Measurements from ENCODE around the gene NCKAP5. TPM values are rescaled to one million over a fixed set of nuclear protein-coding genes. Genes with fewer than 3 reads are reported as not detected.

NCKAP5 gene
- total RNA-seq, 2 donors from 2014 or later = 0.78 to 2.6 TPM

DNA sequence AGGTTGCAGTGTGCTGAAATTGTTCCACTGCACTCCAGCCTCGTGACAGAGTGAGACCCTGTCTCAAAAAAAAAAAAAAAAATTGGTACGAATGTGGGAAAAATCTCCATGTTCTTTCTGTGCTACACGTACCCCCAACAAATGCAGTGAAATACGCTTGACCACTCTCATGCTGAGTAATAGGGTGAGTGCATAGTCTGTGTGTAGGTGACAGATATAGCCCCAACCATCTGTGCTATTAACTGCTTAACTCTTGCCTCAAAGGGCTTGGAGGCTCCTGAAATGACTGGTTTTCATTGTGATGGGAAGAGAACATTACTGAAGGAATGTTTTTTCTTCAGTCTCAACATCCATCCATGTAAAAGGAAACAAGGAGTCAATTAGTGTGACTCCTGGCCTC is 913.9 kb downstream of the NCKAP5 start:
- Histone ChIP-seq H3K36me3 (replicated peaks in 1 of 2; ENCODE audit: insufficient read depth in 1 of 2, low read depth in 2 of 2) (no peaks in the 10 kb centered on the region), H3K9me3 (no peaks in the 10 kb centered on the region), H3K27me3 (no peaks in the 10 kb centered on the region), H3K4me3 (no peak overlapping the region), H3K27ac (no peak overlapping the region), H3K4me1 (peaks cover 5% of the 10 kb centered on the region)
- DNase-seq (no peak), ATAC-seq (no peak)
- no peak for TF ChIP-seq POLR2A (IDR thresholded peaks at IDR 0.05)
- no peak for TF ChIP-seq CTCF (IDR thresholded peaks at IDR 0.05)
- WGBS, 2 donors = 70 to 91% methylated on average over 4 of the region's 4 CpGs
- intact Hi-C loops (cut with DNase I) = no loop called here

DNA sequence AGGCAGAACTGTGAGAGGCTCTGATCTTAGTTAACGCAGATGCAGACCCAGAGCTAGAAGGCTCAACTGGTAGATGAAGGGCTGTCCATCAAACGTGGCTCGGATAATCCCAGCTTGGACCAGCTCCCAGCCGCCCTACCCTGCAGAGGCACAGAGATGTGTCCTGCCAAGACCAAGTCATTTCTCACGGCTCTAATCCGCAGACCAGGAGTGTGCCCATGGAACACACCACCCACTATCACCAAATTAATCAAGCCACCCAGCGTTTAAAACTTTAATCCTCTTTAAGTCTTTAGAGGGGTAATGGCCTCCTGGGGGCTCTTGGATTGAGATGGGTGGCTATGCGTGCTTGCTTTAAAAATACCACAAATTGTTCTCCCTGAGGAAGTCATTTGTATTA is 915.8 kb downstream of the NCKAP5 start:
- Histone ChIP-seq H3K27me3 (no peaks in the 10 kb centered on the region), H3K9me3 (no peaks in the 10 kb centered on the region), H3K36me3 (replicated peaks in 1 of 2; ENCODE audit: insufficient read depth in 1 of 2, low read depth in 2 of 2) (no peaks in the 10 kb centered on the region), H3K4me3 (no peak overlapping the region), H3K27ac (no peak overlapping the region), H3K4me1 (peaks cover 5% of the 10 kb centered on the region)
- DNase-seq (no peak), ATAC-seq (no peak)
- intact Hi-C loops (cut with DNase I) = no loop called here
- WGBS, 2 donors = 74 to 83% methylated on average over 8 of the region's 8 CpGs
- TF ChIP-seq CTCF (IDR thresholded peaks at IDR 0.05) (no peak), POLR2A (IDR thresholded peaks at IDR 0.05) (no peak)

DNA sequence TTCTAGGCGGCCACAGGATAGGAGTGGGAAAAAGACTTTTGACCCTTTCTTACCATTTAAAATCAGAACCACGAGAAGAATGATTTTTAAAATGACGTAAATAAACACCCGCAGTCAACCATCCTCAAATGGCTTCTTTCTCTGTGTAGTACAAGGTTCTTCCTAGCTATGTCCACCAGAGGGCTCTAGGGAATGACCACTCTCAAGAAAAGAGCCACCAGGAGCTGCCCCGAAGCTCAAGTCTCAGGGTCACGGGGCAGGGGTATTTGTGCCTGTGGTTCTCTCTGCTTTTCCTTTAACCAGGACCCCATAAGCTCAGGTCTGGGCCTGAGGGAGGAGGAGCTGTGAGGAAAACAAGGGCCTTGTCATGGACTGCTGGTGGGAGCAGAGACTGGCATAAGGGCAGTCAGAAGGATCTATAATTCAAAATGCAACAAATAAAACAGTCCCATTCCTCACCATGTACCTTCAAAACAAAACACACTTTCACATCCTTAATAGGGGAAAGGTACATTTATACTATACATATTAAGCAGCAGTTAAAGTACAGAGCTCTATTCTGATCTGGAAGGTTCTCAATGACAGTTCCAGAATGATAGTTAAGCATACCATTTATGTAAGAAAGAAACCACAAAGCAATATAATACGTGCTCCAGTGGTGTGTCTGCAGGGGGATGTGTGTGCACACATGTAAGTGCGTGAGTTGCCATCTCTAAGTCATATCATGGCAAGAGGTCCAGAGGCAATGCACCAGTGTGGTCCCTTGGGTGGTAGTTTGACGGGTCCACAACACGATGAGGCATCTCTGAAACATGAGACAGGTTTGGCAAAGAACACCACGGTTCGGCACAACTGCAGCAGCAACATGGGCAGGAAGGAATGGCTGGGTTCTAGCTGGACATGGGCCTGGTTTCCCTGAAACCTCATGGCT is 916.9 kb downstream of the NCKAP5 start:
- no peaks in the 10 kb centered on the region for H3K27me3 ChIP-seq
- no peak overlapping the region for H3K27ac ChIP-seq
- WGBS, 2 donors = 49 to 88% methylated on average over 12 of the region's 12 CpGs
- no peak overlapping the region for H3K4me3 ChIP-seq
- no peak for TF ChIP-seq POLR2A (IDR thresholded peaks at IDR 0.05)
- TF ChIP-seq CTCF (IDR thresholded peaks at IDR 0.05) = peak in 5 of 7 experiments; percentile 15 to 72 (median 52)
- no peaks in the 10 kb centered on the region for H3K36me3 ChIP-seq (replicated peaks in 1 of 2; ENCODE audit: insufficient read depth in 1 of 2, low read depth in 2 of 2)
- H3K9me3 ChIP-seq = no peaks in the 10 kb centered on the region
- intact Hi-C loops (cut with DNase I) = no loop called here
- peaks cover 5% of the 10 kb centered on the region for H3K4me1 ChIP-seq
- DNase-seq = peak in 3 of 4 donors; percentile 20 to 36 (median 32)
- peak; percentile 88 for ATAC-seq

DNA sequence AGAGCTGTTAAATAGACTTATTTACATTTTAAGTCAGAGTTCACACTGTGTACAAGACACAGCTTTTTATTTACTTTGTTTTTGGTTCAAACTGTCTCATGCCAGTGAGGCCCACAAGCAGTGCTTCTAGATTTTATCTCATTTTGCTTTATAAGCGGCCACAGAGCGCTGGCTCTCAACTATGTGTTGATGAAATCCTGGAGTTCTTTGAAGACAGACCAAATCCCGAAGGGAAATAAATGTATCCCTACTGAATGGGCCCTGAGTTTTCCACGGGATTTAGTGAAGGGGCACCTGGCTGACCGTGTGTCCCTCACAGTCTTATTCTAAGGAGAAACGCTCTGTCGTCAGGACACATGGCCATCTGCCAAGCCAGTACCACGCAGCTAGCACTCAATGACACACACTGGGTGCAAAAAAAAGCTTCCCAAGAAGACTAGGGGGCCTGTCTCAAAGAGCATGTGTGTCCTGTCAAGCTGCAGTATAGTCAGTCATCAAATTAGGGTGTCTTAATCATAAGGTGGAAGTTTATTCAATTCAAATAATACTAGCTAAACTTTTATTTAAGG is 921.6 kb downstream of the NCKAP5 start:
- DNase-seq = no peak
- H3K4me1 ChIP-seq = peaks cover 5% of the 10 kb centered on the region
- no peaks in the 10 kb centered on the region for H3K36me3 ChIP-seq (replicated peaks in 1 of 2; ENCODE audit: insufficient read depth in 1 of 2, low read depth in 2 of 2)
- H3K27me3 ChIP-seq = no peaks in the 10 kb centered on the region
- no peak for ATAC-seq
- TF ChIP-seq POLR2A (IDR thresholded peaks at IDR 0.05) = no peak
- no peak for TF ChIP-seq CTCF (IDR thresholded peaks at IDR 0.05)
- H3K4me3 ChIP-seq = no peak overlapping the region
- WGBS, 2 donors = 86 to 90% methylated on average over 8 of the region's 8 CpGs
- H3K27ac ChIP-seq = no peak overlapping the region
- no peaks in the 10 kb centered on the region for H3K9me3 ChIP-seq
- intact Hi-C loops (cut with DNase I) = no loop called here
